Activated CD8-positive, alpha-beta memory T cell treated with anti-CD3 and anti-CD28 coated beads for 36 hours (primary cell): ENCODE data around the gene PUS10. TPM values are rescaled to one million over a fixed set of nuclear protein-coding genes. Genes with fewer than 3 reads are reported as not detected.
"Not testable (repeated sequence)": the region's sequence is repeated elsewhere in the genome, so short reads cannot be mapped to it uniquely, and the experiment has no call there.

Experiments
- CTCF ChIA-PET: fragments of 350-600 bp; sonication (Branson Sonifier 250); formaldehyde crosslinking; loops from one replicate; lab custom pipeline; 2021; ENCODE audit warnings: antibody characterized with exemption; lab: Charles Lee
- POLR2A ChIA-PET: fragments of 350-600 bp; sonication (Branson Sonifier 250); formaldehyde crosslinking; loops from one replicate; lab custom pipeline; 2021; ENCODE audit warnings: antibody characterized with exemption; lab: Charles Lee
- total RNA-seq, 2 experiments: library from RNA; stranded (reverse); gene quantifications; one replicate each; pipeline ENCODE4 v1.2.3, GENCODE V29; 2021

The PUS10 gene
- total RNA-seq, 2 experiments from 2014 or later, result 8.7 to 8.8 TPM

DNA sequence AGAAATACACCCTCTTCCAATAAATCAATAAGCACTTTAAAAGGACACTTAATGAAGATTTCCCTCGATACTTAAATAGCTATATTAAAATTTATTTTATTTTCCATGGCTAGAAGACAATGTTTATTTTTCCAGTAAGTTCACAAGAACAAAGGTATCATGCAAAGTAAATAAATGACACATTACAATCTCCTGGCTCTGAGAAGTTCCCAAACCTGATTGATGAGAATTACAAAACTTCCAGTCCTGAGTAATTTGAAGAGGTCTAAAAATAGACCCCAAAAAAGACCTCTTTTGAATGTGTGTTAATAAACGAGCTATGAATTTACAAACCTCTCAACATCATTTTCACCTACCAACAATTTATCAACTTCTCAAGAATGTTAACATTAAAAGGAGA is 2.1 kb downstream of the PUS10 start:
- CTCF ChIA-PET, result interaction anchor here (2.2 kb wide), 1 partner anchor 18 kb away, joined by 6 read pairs; no protein-coding TSS in a partner anchor
- POLR2A ChIA-PET, result no interaction called here

- POLR2A ChIA-PET, result no interaction called here
- CTCF ChIA-PET, result no interaction called here
Measured at GRCh38 chr2:61014763-61015162, 3.3 kb downstream of the PUS10 start.

DNA sequence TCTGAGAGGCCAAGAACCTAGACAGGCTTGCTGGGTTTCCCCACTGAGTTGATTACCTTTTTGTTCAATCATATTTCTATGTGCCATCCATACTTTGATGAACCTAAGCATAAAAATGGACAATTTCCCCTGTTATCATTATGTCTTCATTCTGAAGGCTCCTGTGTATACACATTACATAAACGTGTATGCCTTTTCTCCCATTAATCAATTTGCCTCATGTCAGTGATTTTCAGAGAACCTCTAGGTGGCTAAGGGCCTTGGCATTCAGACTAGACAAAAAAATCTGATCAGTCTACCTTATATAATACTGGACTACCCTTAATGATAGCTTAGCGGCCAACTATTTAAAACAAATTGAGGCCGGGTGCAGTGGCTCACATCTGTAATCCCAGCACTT is 4.7 kb downstream of the PUS10 start:
- ChIA-PET POLR2A (no interaction called here), CTCF (no interaction called here)

- POLR2A ChIA-PET, CTCF ChIA-PET: not testable (repeated sequence)
Measured at GRCh38 chr2:61012303-61012702, 5.8 kb downstream of the PUS10 start.

- POLR2A ChIA-PET, result no interaction called here
- CTCF ChIA-PET, result no interaction called here
Measured at GRCh38 chr2:61011678-61012077, 6.4 kb downstream of the PUS10 start.

DNA sequence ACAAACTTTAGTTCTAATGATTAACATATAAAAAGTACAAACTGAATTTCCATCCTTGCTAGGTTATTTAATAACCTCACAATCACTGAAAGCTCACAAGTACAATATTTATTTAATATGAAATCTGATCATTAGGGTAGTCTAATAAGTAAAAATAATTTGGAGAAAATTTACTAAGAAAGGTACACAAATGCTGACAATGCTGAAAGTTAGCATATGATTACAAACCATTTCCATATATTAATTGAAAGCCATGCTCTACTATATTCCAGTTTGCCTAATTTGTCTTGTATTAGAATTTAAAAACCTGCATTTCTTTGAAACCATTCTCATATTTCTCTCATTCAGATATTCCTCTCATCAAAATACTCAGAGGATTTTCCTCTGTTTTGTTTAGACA is 8.7 kb downstream of the PUS10 start:
- ChIA-PET POLR2A (no interaction called here), CTCF (no interaction called here)

GRCh38 chr2:61006486-61007105 is 11.5 kb downstream of the PUS10 start:
- POLR2A ChIA-PET, result no interaction called here
- CTCF ChIA-PET, result interaction anchor here (0.6 to 1.0 kb wide), 2 partner anchors 9 to 148 kb away, joined by 3 to 4 read pairs; no protein-coding TSS in a partner anchor

DNA sequence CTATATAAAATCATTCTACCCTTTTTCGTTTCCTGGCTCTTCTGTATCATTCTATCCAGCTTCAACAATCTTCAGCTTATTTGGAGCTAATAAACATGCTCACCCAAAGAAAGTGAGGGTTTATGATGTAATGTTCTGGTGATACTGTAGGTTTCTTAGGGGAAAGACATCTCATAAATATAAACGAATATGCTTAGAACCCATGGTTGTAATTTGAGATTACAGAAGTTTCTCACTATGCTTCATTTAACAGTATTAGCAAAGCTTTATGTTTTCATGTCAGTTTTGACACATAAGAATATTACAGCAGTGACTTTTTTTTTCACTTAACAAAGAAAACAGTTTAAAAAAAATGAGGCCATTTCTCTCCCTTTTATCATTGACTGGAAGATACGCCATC is 12.3 kb downstream of the PUS10 start:
- POLR2A ChIA-PET, result no interaction called here

GRCh38 chr2:60998628-60999545 is 19.2 kb downstream of the PUS10 start:
- CTCF ChIA-PET, result interaction anchor here (0.9 to 2.3 kb wide), 14 partner anchors 18 to 293 kb away, joined by 3 to 13 read pairs (median 4); partner anchors contain the start of genes PEX13, PUS10 and REL
- POLR2A ChIA-PET, result no interaction called here

More for the DNA sequence above, 12.3 kb downstream of the PUS10 start:
- CTCF ChIA-PET, result interaction anchor here (0.6 kb wide), 1 partner anchor 147 kb away, joined by 3 read pairs; no protein-coding TSS in a partner anchor

DNA sequence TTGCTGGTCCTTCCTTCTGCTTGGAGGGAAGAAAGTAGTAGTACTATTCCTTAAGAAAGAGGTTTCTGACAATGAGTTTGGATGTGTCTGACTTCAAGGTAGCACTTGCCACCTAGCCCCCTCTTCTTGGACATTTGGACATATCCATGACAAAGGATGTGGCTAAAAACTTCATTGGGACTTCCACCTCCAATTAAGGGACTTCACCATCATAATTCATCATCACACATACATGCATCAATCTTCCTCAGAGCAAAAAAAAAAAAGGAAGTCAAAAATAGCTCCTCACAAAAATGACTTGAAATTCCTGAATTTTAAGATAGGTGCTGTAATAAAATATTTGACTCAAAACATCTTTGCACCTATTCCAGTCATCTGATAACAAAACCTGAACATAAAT is 23.9 kb downstream of the PUS10 start:
- POLR2A ChIA-PET, result no interaction called here
- CTCF ChIA-PET, result no interaction called here

- POLR2A ChIA-PET, result no interaction called here
- CTCF ChIA-PET, result interaction anchor here (1.2 kb wide), 1 partner anchor 15 kb away, joined by 3 read pairs; no protein-coding TSS in a partner anchor
Measured at GRCh38 chr2:60992985-60993392, 25.1 kb downstream of the PUS10 start.

- CTCF ChIA-PET, result interaction anchor here (0.7 kb wide), 1 partner anchor 12 kb away, joined by 3 read pairs; no protein-coding TSS in a partner anchor
- POLR2A ChIA-PET, result interaction anchor here (1.1 kb wide), 1 partner anchor 110 kb away, joined by 4 read pairs; no protein-coding TSS in a partner anchor
Measured at GRCh38 chr2:60991644-60992043, 26.4 kb downstream of the PUS10 start.

DNA sequence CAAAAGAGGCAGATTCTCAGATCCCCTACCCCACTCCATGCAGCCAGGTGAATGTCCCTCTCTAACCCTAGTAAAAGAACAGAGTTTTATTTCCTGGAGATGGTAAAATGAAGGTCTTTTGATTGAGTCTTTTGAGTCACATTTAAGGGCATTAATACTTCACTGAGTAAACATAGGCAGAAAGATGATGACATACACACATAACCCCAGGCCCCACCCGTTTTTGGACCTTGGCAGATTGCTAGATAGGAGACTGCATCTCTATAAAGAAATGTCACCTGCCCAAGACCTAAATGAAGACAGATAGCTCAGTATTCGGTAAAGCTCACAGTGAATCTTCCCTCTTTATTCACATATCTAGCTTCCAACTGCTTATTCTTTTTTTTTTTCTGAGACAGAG is 28.8 kb downstream of the PUS10 start:
- CTCF ChIA-PET, result no interaction called here

GRCh38 chr2:60987656-60988055 is 30.4 kb downstream of the PUS10 start:
- POLR2A ChIA-PET, CTCF ChIA-PET: not testable (repeated sequence)

More for the DNA sequence above, 28.8 kb downstream of the PUS10 start:
- POLR2A ChIA-PET, result no interaction called here

DNA sequence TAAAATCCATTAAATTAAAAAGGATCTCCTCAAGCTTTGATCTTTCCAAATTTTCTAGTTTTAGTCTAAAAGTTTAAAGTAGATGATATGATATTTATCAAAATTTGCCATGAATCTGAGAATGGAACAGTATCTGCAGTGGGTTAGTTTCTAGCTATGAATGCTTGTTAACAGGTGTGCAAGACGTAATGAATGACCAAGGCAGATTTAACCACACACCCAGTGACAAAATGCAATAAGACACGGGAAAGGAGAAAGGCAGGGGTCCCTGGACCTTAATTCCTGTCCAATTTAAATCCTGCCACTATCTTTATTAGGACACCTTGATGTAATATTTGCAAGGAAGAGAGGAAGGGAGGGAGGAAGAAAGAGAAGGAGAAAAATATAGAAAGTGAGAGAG is 31.0 kb downstream of the PUS10 start:
- CTCF ChIA-PET, result no interaction called here

DNA sequence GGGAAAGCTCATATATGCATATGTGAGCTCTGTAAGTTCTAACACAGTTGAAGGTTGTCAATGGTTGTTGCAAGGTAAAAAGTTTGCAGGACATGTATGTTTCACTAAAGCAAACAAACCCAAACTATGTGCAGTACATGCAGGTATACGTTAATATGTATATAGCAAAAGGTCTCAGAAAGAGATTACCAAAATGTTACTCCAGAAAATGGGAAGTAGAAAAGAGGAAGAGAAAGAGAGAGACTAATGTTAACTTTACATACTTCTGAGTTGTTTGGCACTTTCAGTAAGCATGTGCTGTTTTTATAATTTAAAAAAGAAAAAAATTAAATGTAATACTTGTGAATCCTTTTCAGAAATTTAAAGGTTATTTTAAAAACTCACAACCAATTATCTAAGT is 33.3 kb downstream of the PUS10 start:
- ChIA-PET CTCF (no interaction called here), POLR2A (no interaction called here)

More for the DNA sequence above, 31.0 kb downstream of the PUS10 start:
- POLR2A ChIA-PET, result no interaction called here

DNA sequence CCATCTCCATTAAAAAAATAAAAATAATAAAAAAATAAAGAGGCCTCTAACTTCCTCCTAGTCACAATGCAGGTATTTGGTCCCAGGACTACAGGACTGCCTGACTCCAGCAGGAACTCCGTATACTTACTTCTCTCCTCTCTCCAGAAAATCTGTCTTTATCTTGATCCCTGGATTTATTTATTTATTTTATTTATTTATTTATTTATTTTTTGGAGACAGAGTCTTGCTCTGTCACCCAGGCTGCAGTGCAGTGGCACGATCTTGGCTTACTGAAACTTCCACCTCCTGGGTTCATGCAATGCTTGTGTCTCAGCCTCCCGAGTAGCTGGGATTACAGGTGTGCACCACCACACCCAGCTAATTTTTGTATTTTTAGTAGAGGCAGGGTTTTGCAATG is 36.0 kb downstream of the PUS10 start:
- CTCF ChIA-PET, POLR2A ChIA-PET: not testable (repeated sequence)

- ChIA-PET CTCF (no interaction called here), POLR2A (no interaction called here)
Measured at GRCh38 chr2:60980071-60980815, 37.8 kb downstream of the PUS10 start.

DNA sequence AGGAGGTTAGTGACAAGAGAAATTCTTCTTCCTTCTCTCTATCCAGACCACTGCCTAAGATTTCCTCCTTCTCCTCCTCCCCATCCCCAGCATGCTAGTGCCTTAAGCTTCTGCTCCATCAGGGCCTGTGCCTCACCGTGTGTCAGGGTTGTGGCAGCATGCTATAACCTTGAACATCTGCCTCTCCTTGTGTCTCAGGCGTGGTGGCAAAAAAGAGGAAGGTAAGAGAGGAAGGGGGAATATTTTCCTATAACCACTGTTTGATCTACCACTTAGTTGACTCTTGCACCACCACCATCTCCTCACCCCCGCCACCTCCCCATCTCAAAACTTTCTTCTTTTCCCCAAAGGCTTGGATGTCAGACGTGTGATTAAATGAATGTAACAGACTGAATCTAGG is 38.8 kb downstream of the PUS10 start:
- CTCF ChIA-PET, result interaction anchor here (0.5 kb wide), 1 partner anchor 13 kb away, joined by 3 read pairs; no protein-coding TSS in a partner anchor

More for the DNA sequence above, 38.8 kb downstream of the PUS10 start:
- POLR2A ChIA-PET, result no interaction called here
